AG10803 (cell line): ENCODE data around the gene EPPIN.
"Not testable (repeated sequence)": the region's sequence is repeated elsewhere in the genome, so short reads cannot be mapped to it uniquely, and the experiment has no call there.

Source experiments
- DNase-seq: peaks from one replicate; pipeline ENCODE4 v3.0.0; 2010; ENCODE audit warnings: low read depth
- H3K4me3 ChIP-seq: 2 replicates; pipeline ENCODE4 v1.5.1; 2011; ENCODE audit warnings: mild to moderate bottlenecking, low read length, control low read depth
- CTCF ChIP-seq: conservative IDR thresholded peaks from 2 replicates; pipeline ENCODE4 v1.5.1; 2011; ENCODE audit warnings: mild to moderate bottlenecking, low read length, control low read depth, inconsistent platforms

The EPPIN gene

GRCh38 chr20:45547206-45547770 lies at the start of gene EPPIN:
Gene EPPIN, minus strand, starts transcription at chr20:45547401. Its CDS starts 44 bp downstream, at chr20:45547357.
- no peak for TF ChIP-seq CTCF
- DNase-seq = no peak
- no peak within 1 kb of the TSS for H3K4me3 ChIP-seq

GRCh38 chr20:45595235-45595634 lies 48.0 kb upstream of the EPPIN start:
- no peak overlapping the region for H3K4me3 ChIP-seq
- no peak for TF ChIP-seq CTCF
- DNase-seq = no peak

- H3K4me3 ChIP-seq = no peak overlapping the region
- DNase-seq = no peak
- TF ChIP-seq CTCF = no peak
Observed at GRCh38 chr20:45593498-45593897, 46.3 kb upstream of the EPPIN start.

GRCh38 chr20:45592574-45593189 lies 45.5 kb upstream of the EPPIN start:
- H3K4me3 ChIP-seq = no peak overlapping the region
- DNase-seq = peak; percentile 30
- peak; percentile 71 for TF ChIP-seq CTCF

- H3K4me3 ChIP-seq = no peak overlapping the region
- no peak for DNase-seq
- TF ChIP-seq CTCF = no peak
Observed at GRCh38 chr20:45589725-45590124, 42.5 kb upstream of the EPPIN start.

- no peak for TF ChIP-seq CTCF
- H3K4me3 ChIP-seq = no peak overlapping the region
- no peak for DNase-seq
Observed at GRCh38 chr20:45588800-45589199, 41.6 kb upstream of the EPPIN start.

GRCh38 chr20:45585986-45586385 lies 38.8 kb upstream of the EPPIN start:
- DNase-seq, H3K4me3 ChIP-seq: not testable (repeated sequence)

- DNase-seq, H3K4me3 ChIP-seq: not testable (repeated sequence)
Observed at GRCh38 chr20:45584294-45584693, 37.1 kb upstream of the EPPIN start.
